ENCODE data around the gene GAS6.

Gene GAS6

DNA sequence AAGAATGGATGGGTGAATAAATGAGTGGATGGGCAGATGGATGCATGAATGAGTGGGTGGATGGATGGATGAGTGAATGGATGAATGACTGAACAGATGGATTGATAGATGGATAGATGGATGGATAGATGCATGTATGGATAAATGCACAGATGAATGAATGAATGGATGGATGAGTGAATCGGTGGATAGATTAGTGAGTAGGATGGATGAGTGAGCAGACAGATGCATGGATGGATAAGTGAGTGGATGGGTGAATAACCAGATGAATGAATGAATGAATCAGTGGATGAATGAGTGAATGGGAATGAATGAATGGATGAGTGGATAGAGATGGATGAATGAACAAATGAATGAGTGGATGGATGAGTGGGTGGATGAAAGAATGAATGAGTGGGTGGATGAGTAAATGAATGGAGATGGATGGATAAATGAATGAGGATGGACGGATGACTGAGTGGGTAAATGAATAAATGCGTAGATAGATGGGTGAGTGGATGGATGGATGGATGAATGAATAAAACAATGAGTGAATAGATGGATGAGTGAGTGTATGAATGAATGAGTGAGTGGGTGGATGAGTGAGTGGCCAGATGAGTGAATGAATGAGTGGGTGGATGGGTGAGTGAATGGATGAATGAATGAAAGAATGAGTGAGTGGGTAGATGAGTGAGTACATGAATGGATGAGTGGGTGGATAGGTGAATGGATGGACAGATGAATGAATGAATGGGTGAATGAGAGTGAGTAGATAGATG is 13.0 kb downstream of the GAS6 start:
- no peak for DNase-seq

DNA sequence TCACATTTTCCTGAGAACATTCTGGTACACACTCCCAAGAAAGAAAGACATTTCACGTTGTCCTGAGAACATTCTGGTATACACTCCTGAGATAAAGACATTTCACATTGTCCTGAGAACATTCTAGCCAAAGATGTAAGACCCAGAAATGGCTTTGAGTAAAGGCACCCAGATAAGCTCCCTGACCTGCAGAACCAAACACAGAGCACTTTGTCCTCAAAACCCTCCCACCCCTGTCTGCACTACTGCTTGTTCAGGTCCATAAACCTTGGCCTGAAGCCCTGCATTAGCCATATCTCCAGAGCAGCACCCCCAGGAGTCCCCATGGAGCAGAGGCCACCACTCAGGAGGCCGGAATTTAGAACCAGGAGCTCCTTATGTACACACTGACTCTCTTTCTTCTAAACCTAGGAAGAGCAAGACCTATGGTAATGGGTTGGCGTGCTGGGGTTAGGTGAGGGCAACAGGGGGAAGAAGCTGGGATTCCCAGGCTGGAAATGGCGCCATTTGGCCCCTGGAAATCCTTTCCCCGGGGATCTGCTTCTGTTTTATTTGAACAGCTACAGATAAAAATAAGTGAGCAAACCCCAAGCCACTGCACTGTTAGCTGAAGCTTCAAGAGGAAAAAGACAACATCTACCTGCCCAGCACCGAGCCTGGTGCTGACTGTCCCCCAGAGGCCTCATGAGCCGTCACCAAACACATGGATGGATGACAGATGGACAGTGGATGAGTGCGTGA is 13.7 kb downstream of the GAS6 start:
- DNase-seq: no peak

DNA sequence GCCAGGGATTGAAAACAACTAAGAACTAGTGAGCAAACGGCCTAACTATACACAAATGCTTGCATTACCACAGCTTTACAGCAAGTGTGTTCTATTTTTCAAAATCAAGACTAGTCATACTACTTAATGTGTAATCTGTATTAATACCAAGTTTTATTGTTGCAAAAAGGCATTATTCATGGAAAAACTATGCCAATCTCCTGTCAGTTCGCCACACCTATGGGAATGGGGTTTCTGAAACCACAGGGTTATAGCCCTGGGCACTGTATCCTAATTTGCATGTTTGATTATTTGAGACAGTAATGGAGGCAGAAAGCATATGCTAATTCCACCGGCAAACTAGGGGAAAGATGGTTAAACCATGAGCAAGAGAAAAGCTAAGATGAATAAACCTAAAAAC is 14.3 kb downstream of the GAS6 start:
- no peak for DNase-seq

DNA sequence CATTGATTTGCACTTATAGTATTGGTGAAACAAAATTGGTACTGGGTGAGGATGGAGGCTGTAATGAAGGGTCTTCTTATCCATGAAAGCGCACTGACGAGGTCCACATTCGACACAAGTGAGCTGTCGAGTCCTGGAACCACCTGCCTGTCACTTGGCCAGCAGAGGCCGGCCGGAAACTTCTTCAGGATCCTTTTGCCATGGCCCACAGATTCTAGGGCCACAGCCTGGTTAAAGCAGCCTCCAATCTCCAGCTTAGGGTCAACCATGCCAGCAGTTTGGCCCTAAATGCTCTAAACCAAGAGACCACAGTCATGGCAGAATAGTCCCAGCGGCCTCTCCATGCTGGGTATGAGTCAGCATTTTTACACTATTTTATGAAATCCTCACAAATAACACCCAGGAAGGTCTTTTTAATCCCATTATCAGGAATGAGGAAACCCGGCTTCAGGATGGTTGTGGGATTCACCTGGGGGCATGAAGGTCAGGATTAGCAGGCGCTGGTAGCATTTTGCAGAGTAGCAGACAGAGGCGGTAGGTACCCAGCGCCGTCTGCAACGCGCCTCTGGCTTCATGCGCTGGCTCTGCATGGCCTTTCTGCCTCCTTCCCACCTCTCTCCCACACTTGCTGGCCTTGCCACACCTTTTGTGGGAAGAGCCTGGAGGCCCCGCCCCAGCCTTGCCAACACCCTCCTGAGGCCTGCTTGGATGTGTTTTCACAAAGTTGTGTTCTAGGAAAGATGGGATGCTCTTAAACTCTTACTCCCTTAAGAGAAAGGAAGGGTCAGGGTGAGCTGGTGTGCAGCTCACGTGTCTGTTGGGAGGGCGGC is 15.2 kb downstream of the GAS6 start:
- no peak for DNase-seq

- DNase-seq: no peak
Observed at GRCh38 chr13:113848020-113848419, 15.9 kb downstream of the GAS6 start.

GRCh38 chr13:113846636-113847318 is 17.1 kb downstream of the GAS6 start:
- DNase-seq: no peak

DNA sequence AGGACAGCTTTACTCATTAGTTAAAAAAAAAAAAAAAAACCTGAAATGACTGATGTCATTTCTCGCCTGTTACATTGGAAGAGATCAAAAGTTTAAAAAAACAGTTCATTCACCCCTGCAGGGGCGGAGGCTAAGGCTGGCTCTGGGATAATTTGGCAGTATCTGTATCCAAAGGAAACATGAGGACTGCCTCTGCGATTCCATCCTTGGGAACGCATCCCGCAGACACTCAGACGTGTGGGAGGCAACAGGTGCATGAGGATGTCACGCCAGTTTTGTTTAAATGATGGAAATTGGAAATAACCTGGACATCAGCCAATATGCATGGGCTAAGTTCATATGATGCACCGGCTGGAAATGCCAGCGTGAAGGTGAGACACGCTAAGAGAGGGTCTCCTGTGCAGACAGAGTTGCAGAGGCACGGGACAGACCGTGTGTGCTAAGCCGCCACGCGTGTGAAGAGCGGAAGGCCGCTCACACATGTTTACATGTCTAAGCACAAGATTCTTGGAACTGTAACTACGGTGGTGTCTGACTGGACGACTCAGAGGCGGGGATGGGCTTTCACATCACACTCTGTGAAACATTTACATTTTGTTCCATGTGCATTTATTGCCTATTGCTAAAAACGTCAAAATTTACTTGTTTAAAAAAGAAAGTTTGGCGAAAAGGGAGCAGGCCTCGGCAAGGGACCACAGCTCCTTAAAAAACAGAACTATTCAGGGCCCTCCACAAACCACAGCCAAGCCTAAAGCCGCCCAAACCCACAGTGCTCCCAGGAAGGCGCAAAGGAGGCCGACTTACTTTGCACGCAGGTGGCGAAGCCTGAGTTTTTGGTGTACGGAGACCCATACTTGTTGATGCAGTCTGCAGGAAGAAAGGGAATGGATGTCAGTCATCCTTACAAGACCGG is 17.9 kb downstream of the GAS6 start:
- DNase-seq: no peak

DNA sequence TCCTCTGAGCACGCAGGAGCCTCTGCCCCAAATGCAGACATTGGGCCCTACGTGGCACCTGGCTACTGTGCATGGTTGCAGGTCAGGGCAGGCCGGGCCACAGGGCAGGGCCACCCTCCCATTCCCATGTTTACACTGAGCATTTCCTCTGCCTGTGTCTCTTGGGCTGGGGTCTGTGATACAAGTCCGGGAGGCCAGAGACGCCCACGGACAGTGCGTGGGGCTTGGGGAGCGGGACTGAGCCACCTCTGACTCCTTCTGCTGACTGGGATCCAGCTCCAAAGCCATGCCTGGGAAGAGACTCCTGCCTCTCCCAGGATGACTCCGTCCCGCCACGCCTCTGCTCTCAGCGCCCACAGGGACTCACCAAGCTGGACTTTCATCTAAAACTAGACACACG is 18.8 kb downstream of the GAS6 start:
- no peak for DNase-seq

DNA sequence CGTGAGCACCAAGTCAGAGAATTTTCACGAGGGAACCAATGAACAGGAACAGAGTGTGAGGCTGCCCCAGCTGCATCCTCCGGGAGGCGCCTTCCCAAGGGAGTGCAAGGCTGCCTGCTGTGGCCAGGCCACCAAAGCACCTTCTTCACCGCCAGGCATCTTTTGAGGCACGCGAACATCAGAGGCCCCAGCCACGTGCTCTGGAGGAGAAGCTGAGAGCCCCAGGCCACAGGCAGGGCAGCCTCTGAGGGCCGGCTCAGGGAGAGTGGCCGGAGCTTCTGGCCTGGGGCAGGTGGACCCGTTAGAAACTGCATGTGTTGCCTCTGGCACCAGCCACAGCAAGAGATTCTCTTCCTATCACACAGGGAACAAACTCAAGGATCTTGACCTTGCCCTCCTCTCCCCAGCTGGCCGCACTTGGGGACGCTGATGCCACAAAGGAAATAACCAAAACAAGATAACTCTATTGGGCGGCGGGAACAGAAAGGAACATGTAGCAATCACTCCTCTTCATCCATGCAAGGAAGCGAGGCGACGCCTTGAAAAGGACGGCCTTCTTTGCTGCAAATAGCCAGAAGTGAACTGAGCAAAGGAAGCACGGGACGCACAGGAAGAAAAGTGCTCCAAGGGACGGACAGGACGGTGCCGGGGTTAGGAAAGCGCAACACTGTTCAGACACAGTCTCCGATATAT is 19.9 kb downstream of the GAS6 start:
- DNase-seq: no peak

DNA sequence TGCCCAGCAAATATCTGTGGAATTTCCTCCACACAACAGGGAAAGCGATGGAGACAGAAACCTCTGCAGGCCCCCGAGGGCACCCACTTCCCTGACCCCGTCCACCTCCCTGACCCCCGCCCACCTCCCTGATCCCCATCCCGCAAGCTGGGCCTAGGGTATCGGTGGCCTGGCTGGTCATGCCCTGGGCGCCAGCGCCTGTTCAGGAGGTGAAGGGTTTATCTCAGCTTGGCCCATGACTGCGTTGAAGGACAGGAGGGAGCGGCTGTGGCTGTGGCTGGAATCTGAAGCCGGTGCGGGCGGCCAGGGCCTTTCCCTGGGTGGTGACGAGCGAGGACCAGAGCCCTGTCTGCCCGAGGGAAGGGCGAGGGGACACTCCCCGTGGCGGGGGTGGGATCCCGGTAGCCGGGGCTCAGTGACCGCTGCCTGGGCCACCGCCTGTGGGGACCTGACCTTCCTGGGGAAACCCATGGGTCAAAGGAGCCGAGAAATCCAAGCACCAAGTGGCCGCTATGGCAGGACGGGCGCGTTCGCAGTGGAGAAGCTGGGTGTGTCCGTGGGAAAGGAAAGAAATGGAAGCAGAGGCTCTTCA is 20.7 kb downstream of the GAS6 start:
- no peak for DNase-seq

GRCh38 chr13:113842336-113843062 is 21.4 kb downstream of the GAS6 start:
- no peak for DNase-seq

DNA sequence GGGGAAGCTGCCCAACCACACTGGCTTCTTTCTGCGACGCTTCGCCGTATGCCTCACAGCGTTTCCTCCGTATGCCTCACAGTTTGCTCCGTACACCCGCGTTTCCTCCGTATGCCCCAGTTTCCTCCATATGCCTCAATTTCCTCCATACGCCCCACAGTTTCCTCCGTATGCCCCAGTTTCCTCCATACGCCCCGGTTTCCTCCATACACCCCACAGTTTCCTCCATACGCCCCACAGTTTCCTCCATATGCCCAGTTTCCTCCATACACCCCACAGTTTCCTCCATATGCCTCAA is 22.6 kb downstream of the GAS6 start:
- no peak for DNase-seq

DNA sequence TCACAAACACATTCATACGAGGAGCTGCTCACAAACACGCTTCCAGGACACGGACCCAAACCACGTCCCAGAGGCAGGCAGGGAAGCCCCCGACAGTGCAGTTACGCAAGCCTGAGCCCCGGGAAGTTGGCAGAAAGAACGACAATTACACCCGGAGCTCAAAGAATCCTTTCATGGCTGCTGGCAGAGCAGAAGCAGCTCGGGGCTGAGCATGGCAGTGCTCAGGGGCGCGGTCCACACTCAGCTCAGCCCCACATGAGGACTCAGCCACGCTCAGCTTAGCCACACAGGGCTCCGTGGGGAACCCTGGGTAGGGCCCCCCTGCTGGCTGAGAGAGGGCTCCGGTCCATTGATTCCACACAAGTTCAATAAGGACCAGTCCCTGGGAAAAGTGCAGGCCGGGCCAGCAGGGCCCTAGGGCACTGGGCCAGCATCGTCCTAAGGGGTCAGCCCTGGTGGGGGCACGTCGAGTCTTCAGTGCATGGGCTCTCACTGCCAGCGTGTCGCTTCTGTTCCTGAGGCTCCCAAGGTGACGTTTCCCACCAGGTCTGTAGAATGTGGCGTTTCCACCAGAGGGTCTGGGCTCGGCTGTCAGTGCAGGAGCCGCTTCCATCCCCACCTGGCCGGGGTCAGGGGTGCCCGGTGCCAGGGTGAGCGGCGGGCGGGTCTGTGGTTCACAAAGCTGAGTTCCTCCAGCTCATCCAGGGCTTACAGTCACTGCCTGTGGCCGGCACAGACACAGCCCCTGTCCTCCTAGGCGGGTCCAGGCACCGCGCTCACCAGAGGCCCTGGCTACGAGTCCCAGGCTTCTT is 23.1 kb downstream of the GAS6 start:
- no peak for DNase-seq

DNA sequence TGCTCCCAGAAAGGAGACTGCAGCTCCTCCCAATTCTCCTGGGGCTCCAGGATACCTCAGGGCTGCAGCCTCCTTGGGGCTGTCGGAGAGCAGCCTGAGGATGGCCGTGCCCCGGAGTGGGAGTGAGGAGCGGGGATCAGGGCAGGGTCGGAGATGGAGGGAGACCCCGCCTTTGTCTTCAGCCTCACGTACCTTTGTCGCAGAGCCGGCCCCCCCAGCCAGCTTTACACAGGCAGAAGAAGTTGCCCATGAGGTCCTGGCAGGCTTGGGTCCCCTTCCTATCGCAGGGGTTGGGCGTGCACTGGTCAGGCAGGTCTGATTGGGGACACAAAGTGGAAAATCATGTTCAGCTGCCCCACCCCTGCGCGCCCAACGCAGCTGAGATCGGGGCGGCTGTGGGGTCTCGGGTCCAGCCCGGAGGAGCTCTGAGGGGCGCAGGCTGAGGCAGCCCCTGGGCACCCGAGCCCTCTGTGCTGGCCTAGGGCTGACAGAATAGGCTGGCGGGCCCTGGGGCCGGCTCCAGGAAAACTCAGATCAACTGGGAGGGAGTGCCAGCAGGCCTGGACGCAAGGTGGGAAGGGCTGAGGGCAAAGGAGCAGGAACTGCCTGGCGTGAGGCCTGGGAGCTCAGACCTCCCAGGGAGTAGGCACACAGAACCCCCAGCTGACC is 24.2 kb downstream of the GAS6 start:
- no peak for DNase-seq

- no peak for DNase-seq
Observed at GRCh38 chr13:113838711-113839201, 25.1 kb downstream of the GAS6 start.

DNA sequence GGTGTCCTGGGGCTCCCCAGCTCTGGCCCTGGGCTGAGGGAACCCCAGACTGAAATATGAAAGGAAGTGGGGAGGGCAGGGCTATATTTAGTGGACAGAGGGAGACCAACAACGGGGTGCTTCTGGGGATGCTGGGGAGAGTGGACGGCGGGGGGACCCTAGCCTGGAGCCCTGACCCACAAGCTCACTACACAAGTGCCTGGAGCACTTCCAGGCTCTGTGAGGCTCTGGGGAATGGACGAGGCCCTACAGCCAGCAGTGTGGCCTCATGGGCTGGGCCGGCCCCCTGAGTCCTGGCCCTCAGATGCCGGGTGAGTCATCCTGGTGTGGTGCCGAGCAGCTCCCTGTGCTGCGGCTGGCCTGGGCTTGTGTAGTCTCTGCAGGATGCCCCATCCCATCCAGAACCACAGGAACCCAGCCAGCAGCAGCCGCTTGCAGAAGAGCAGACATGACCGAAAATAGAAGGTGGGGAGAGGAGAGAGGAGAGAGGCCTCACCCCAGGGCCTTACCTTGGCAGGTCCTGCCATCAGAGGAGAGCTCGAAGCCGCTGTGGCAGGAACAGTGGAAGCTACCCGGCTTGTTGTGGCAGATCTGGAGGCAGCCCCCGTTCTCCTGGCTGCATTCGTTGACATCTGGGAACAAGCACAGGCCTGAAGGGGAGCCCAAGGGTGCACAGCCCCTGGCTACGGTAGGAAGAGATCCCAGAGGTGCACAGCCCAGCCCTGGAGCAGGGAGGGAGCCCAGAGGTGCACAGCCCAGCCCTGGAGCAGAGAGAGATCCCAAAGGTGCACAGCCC is 26.1 kb downstream of the GAS6 start:
- no peak for DNase-seq

DNA sequence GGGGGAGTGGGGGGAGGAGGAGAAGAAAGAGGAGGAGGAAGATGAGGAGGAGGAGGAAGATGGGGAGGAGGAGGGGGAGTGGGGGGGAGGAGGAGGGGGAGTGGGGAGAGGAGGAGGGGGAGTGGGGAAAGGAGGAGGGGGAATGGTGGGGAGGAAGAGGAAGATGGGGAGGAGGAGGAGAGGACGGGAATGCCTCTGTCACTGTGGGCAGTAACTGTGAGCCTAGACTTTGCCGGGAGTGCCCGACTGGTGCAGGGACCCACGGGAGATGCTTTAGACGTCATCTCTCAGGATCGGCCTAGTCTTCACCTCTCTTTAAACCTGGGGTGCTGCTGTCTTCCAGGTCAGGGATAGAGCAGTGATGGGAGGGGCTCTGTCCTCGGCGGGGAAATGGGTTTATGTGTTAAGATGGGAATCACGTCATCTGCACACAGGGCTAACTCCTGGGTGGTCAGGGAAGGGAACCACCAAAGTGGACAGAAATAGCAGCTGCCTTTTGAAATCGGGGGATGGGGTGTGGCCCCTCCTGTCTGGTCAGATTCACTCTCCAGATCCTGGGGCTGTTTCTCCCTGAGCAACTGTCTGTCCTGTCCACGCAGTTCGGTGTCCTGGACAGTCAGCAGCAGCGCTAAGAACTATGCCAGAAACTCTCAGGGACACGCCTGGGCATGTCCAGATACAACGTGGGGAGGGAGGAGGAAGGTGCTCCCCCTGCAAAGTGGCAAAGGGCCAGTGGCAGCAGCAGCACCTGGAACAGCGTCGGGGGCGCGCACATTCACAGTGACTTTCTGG is 26.9 kb downstream of the GAS6 start:
- no peak for DNase-seq

Measured in NCI-H1930 (cell line).